Mononuclear cell (primary cell): ENCODE measurements around the gene CCDC6. TPM values are rescaled to one million over a fixed set of nuclear protein-coding genes. Genes with fewer than 3 reads are reported as not detected.
"Not testable (repeated sequence)": the region's sequence is repeated elsewhere in the genome, so short reads cannot be mapped to it uniquely, and the experiment has no call there.

ENCODE experiments used
- H3K27me3 ChIP-seq: 2 replicates; pipeline ENCODE4 v1.6.0; 2011; ENCODE audit warnings: low read length, control low read depth; ENCODE audit not compliant: insufficient read depth
- H3K4me1 ChIP-seq: 2 replicates; pipeline ENCODE4 v1.5.1; 2011; ENCODE audit warnings: mild to moderate bottlenecking, low read length, control low read depth; ENCODE audit not compliant: insufficient read depth
- H3K4me3 ChIP-seq: 2 replicates; pipeline ENCODE4 v1.5.1; 2011; ENCODE audit warnings: mild to moderate bottlenecking, low read length, moderate library complexity
- H3K9me3 ChIP-seq: 2 replicates; pipeline ENCODE4 v1.5.1; 2011; ENCODE audit warnings: low read depth, mild to moderate bottlenecking, control low read depth, low read length
- total RNA-seq: library from RNA; depleted of rRNA; stranded (reverse); fragments of >200 nt; gene quantifications from one replicate; pipeline ENCODE4 v1.2.3, GENCODE V29; 2012

Gene CCDC6
- 32.0 TPM for total RNA-seq

GRCh38 chr10:59906417-59907202 lies at the start of gene CCDC6:
CCDC6 (minus strand) TSS chr10:59906556; CDS start chr10:59906424, 132 bp downstream.
- Histone ChIP-seq H3K4me1 (peaks cover 45% of the 10 kb centered on the region), H3K4me3 (peak within 1 kb of the TSS; percentile 84), H3K9me3 (no peaks in the 10 kb centered on the region), H3K27me3 (no peaks in the 10 kb centered on the region)

- Histone ChIP-seq H3K27me3 (no peaks in the 10 kb centered on the region), H3K9me3 (no peaks in the 10 kb centered on the region), H3K4me1 (no peaks in the 10 kb centered on the region), H3K4me3 (no peak overlapping the region)
Measured at GRCh38 chr10:59954296-59954695, 47.9 kb upstream of the CCDC6 start.

GRCh38 chr10:59953711-59954110 lies 47.4 kb upstream of the CCDC6 start:
- not testable (repeated sequence) for H3K4me3 ChIP-seq, H3K9me3 ChIP-seq, H3K27me3 ChIP-seq, H3K4me1 ChIP-seq

GRCh38 chr10:59950105-59950504 lies 43.7 kb upstream of the CCDC6 start:
- no peaks in the 10 kb centered on the region for H3K9me3 ChIP-seq
- no peaks in the 10 kb centered on the region for H3K27me3 ChIP-seq
- no peak overlapping the region for H3K4me3 ChIP-seq
- no peaks in the 10 kb centered on the region for H3K4me1 ChIP-seq

GRCh38 chr10:59949608-59950007 lies 43.3 kb upstream of the CCDC6 start:
- Histone ChIP-seq H3K9me3 (no peaks in the 10 kb centered on the region), H3K4me3 (no peak overlapping the region), H3K4me1 (no peaks in the 10 kb centered on the region), H3K27me3 (no peaks in the 10 kb centered on the region)

GRCh38 chr10:59945991-59946390 lies 39.6 kb upstream of the CCDC6 start:
- no peak overlapping the region for H3K4me3 ChIP-seq
- H3K9me3 ChIP-seq = no peaks in the 10 kb centered on the region
- no peaks in the 10 kb centered on the region for H3K4me1 ChIP-seq
- H3K27me3 ChIP-seq = no peaks in the 10 kb centered on the region

GRCh38 chr10:59945590-59945989 lies 39.2 kb upstream of the CCDC6 start:
- Histone ChIP-seq H3K27me3 (no peaks in the 10 kb centered on the region), H3K4me3 (no peak overlapping the region), H3K4me1 (no peaks in the 10 kb centered on the region), H3K9me3 (no peaks in the 10 kb centered on the region)

GRCh38 chr10:59944339-59944935 lies 38.1 kb upstream of the CCDC6 start:
- no peaks in the 10 kb centered on the region for H3K9me3 ChIP-seq
- H3K4me1 ChIP-seq = no peaks in the 10 kb centered on the region
- H3K4me3 ChIP-seq = no peak overlapping the region
- H3K27me3 ChIP-seq = no peaks in the 10 kb centered on the region

GRCh38 chr10:59942556-59942955 lies 36.2 kb upstream of the CCDC6 start:
- Histone ChIP-seq H3K4me3 (no peak overlapping the region), H3K9me3 (no peaks in the 10 kb centered on the region), H3K27me3 (no peaks in the 10 kb centered on the region), H3K4me1 (no peaks in the 10 kb centered on the region)

- H3K27me3 ChIP-seq = peaks cover 4% of the 10 kb centered on the region
- no peaks in the 10 kb centered on the region for H3K9me3 ChIP-seq
- no peak overlapping the region for H3K4me3 ChIP-seq
- H3K4me1 ChIP-seq = no peaks in the 10 kb centered on the region
Measured at GRCh38 chr10:59937720-59938119, 31.4 kb upstream of the CCDC6 start.

- Histone ChIP-seq H3K4me1 (no peaks in the 10 kb centered on the region), H3K27me3 (peaks cover 4% of the 10 kb centered on the region), H3K4me3 (no peak overlapping the region), H3K9me3 (no peaks in the 10 kb centered on the region)
Measured at GRCh38 chr10:59934701-59935100, 28.3 kb upstream of the CCDC6 start.

GRCh38 chr10:59930788-59931521 lies 24.6 kb upstream of the CCDC6 start:
- not testable (repeated sequence) for H3K4me1 ChIP-seq, H3K4me3 ChIP-seq, H3K27me3 ChIP-seq, H3K9me3 ChIP-seq

GRCh38 chr10:59926086-59926485 lies 19.7 kb upstream of the CCDC6 start:
- peaks cover 3% of the 10 kb centered on the region for H3K27me3 ChIP-seq
- H3K4me3 ChIP-seq = no peak overlapping the region
- no peaks in the 10 kb centered on the region for H3K4me1 ChIP-seq
- H3K9me3 ChIP-seq = peaks cover 16% of the 10 kb centered on the region

- H3K27me3 ChIP-seq = peaks cover 5% of the 10 kb centered on the region
- H3K4me3 ChIP-seq = no peak overlapping the region
- peaks cover 16% of the 10 kb centered on the region for H3K9me3 ChIP-seq
- H3K4me1 ChIP-seq = no peaks in the 10 kb centered on the region
Measured at GRCh38 chr10:59922907-59923306, 16.6 kb upstream of the CCDC6 start.

GRCh38 chr10:59917922-59918321 lies 11.6 kb upstream of the CCDC6 start:
- Histone ChIP-seq H3K27me3 (peaks cover 2% of the 10 kb centered on the region), H3K9me3 (peaks cover 20% of the 10 kb centered on the region), H3K4me1 (no peaks in the 10 kb centered on the region), H3K4me3 (no peak overlapping the region)
